Adipocyte (in vitro differentiated cells): ENCODE results near the gene ANKS3.
"Not testable (repeated sequence)": the region's sequence is repeated elsewhere in the genome, so short reads cannot be mapped to it uniquely, and the experiment has no call there.

ENCODE experiments used
- DNase-seq: peaks from one replicate; pipeline ENCODE4 v3.0.0-alpha.2; 2015; ENCODE audit warnings: low read depth
- H3K27me3 ChIP-seq: replicated peaks from 2 replicates; pipeline ENCODE4 v1.7.0; 2013; ENCODE audit warnings: mild to moderate bottlenecking, low read length, moderate library complexity; ENCODE audit not compliant: control insufficient read depth, insufficient read depth
- H3K36me3 ChIP-seq: 2 replicates; pipeline ENCODE4 v1.7.0; 2013; ENCODE audit warnings: low read length, mild to moderate bottlenecking, moderate library complexity; ENCODE audit not compliant: control insufficient read depth, insufficient read depth, severe bottlenecking
- H3K4me1 ChIP-seq: 2 replicates; pipeline ENCODE4 v1.7.0; 2013; ENCODE audit warnings: mild to moderate bottlenecking, low read length, moderate library complexity; ENCODE audit not compliant: control insufficient read depth, insufficient read depth
- H3K4me3 ChIP-seq: 2 replicates; pipeline ENCODE4 v1.7.0; 2013; ENCODE audit warnings: mild to moderate bottlenecking, low read length, moderate library complexity
- H3K9ac ChIP-seq: 2 replicates; pipeline ENCODE4 v1.7.0; 2013; ENCODE audit warnings: mild to moderate bottlenecking, low read length, moderate library complexity
- H3K9me3 ChIP-seq: 2 replicates; pipeline ENCODE4 v1.7.0; 2013; ENCODE audit warnings: mild to moderate bottlenecking, low read length, moderate library complexity; ENCODE audit not compliant: control insufficient read depth

ANKS3 gene

DNA sequence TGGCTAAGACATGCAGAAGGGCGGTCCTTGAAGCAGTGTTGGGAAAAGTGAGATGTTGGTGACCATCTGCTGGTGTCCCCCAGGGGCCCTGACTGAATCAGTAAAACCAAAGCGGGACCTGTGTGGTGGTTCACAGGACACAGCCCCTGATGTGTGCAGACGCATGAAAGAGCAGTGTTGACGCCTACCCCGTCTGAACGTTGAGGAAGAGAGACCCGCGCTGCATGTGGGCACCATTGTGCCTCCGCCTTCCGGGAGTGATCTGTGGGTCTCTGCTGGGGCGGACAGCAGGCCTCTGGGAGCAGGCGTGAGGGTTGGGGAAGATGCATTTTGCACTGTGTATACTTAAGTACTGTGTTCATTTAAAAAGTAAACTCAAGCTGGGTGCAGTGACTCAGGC lies 77.8 kb downstream of the ANKS3 start:
- Histone ChIP-seq H3K4me1 (no peaks in the 10 kb centered on the region), H3K4me3 (no peak overlapping the region), H3K9me3 (no peaks in the 10 kb centered on the region), H3K27me3 (no peaks in the 10 kb centered on the region), H3K9ac (no peak overlapping the region), H3K36me3 (peaks cover 62% of the 10 kb centered on the region)
- no peak for DNase-seq

DNA sequence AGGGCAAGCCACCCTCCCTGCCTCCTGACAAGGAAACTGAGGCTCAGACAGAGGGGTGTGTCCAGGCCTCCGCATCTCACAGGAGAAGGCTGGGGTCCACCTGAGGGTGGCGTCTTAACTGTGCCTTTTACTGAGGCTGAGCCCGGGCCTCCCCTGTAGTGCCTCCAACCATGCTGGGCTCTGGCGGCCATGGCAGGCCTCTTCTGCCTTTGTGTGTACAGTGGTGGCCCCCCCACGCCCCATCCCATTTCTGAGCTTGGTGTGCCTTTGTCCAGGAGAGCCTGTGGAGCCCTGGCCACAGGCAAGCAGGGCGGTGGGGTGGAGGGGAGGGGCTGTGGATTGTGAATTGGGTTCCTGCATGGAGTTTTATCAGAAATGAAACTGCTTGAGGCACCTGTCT lies 78.3 kb downstream of the ANKS3 start:
- no peak overlapping the region for H3K4me3 ChIP-seq
- DNase-seq: no peak
- no peaks in the 10 kb centered on the region for H3K27me3 ChIP-seq
- H3K9me3 ChIP-seq: no peaks in the 10 kb centered on the region
- no peaks in the 10 kb centered on the region for H3K4me1 ChIP-seq
- peaks cover 65% of the 10 kb centered on the region for H3K36me3 ChIP-seq
- H3K9ac ChIP-seq: no peak overlapping the region

DNA sequence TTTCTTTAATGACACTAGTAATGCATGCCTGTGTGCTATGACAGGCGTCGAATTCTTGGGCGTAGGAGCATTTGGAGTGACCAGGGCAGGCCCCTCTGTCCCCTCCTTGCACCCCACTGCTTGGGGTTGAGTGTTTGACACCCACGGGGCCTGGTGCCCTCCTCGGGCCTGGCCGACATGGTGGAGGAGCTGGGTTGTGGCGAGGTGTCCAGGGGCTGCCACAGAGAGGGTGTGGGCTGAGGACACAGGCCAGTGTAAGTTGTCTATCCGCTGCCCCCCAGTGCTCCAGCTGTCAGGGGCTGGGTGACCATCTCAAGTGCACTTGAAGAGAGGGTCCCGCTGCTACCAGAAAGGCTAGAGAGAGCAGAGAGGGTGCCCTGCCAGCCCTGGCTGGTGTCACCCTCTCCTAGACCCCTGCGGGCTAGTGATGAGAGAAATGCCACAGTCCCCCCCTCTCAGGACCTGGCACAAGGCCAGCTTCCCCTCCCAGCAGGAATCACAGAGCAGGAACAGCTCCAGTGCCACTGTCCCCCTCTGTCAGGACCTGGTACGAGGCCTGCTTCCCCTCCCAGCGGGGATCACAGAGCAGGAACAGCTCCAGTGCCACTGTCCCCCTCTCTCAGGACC lies 79.0 kb downstream of the ANKS3 start:
- Histone ChIP-seq H3K36me3 (peaks cover 65% of the 10 kb centered on the region), H3K9ac (no peak overlapping the region)
- no peak for DNase-seq

DNA sequence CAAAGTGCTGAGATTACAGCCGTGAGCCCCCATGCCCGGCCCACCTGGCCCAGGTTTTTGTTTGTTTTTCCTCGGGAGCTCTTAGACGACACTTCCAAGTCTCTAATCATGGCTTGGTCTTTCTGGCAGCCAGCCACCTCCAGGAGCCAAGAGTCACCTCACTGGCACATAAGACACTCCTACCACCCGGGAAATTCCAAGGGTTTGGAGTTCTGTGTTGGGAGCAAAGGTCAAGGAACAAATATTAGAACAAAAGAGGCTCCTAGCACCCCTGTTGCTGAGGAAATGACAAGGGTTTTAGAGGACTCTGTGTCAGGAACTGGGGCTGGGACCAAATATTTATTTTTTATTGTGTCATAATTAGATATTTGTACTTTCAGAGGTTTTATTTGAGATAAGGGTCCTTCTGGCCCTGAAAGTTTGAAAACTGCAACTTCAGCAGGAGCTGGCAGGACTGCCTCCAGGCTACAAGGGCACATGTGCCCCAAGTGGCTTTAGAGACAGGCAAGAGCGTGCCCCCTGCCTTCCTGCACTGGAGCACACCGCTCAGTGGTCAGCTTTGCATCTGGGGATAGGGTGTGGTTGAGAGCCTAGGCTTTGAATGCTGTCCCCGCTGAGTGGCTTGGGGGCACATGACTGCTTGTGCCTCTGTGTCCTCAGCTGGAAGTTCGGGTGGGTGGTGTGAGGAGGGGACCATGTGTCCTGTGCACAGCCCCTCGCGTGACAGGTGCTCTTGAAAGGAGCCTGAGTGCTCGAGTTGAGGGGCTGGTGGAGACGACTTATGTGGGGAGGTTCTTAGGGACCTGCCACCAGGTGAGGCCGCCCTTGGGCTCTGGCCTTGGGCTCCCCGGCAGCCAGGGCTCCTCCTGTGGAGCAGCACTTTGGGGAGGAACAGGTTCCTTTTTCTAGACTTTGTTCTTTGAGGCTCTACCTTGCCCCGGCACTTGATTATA lies 79.8 kb downstream of the ANKS3 start:
- Histone ChIP-seq H3K4me1 (no peaks in the 10 kb centered on the region), H3K36me3 (peaks cover 64% of the 10 kb centered on the region), H3K27me3 (no peaks in the 10 kb centered on the region), H3K9me3 (no peaks in the 10 kb centered on the region), H3K4me3 (no peak overlapping the region), H3K9ac (no peak overlapping the region)
- no peak for DNase-seq

More for the DNA sequence above, 79.0 kb downstream of the ANKS3 start:
- H3K4me3 ChIP-seq: no peak overlapping the region
- H3K9me3 ChIP-seq: no peaks in the 10 kb centered on the region
- no peaks in the 10 kb centered on the region for H3K27me3 ChIP-seq
- H3K4me1 ChIP-seq: no peaks in the 10 kb centered on the region

DNA sequence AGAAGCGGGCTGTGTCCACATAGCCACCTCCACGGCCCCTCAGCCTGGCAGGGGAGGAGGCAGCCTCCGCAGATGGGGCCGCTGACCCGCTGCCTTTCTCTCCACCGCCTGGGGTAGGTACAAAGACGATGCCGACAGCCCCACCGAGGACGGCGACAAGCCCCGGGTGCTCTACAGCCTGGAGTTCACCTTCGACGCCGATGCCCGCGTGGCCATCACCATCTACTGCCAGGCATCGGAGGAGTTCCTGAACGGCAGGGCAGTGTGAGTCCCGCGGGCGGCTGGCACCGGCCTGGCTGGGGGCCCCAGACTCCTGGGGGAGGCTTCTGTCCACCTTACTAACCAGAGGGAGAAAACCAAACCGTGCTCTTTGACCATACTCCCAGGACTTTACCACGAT lies 81.5 kb downstream of the ANKS3 start:
- Histone ChIP-seq H3K9ac (no peak overlapping the region), H3K36me3 (peaks cover 56% of the 10 kb centered on the region)

DNA sequence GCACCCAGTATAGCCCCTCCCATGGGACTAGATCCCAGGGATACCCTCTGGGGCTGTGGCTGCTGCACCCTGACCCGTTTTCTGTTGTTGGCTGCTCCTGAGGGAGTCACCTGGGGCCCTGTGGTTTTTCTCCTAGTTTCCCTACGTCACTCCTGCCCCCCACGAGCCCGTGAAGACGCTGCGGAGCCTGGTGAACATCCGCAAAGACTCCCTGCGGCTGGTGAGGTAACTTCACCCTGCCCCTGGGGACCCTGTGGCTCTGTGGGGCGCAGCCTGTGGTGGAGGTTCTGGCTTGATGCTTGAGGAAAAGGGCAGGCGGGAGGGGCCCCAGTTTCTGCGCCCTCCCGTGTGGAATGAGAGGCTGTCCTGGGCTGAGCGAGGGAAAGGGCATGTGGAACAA lies 82.2 kb downstream of the ANKS3 start:
- Histone ChIP-seq H3K4me1 (peaks cover 4% of the 10 kb centered on the region), H3K4me3 (no peak overlapping the region), H3K9ac (no peak overlapping the region), H3K36me3 (peaks cover 49% of the 10 kb centered on the region), H3K27me3 (no peaks in the 10 kb centered on the region), H3K9me3 (no peaks in the 10 kb centered on the region)
- no peak for DNase-seq

More for the DNA sequence above, 81.5 kb downstream of the ANKS3 start:
- no peaks in the 10 kb centered on the region for H3K27me3 ChIP-seq
- no peak for DNase-seq
- H3K4me1 ChIP-seq: peaks cover 4% of the 10 kb centered on the region
- H3K9me3 ChIP-seq: no peaks in the 10 kb centered on the region
- H3K4me3 ChIP-seq: no peak overlapping the region

DNA sequence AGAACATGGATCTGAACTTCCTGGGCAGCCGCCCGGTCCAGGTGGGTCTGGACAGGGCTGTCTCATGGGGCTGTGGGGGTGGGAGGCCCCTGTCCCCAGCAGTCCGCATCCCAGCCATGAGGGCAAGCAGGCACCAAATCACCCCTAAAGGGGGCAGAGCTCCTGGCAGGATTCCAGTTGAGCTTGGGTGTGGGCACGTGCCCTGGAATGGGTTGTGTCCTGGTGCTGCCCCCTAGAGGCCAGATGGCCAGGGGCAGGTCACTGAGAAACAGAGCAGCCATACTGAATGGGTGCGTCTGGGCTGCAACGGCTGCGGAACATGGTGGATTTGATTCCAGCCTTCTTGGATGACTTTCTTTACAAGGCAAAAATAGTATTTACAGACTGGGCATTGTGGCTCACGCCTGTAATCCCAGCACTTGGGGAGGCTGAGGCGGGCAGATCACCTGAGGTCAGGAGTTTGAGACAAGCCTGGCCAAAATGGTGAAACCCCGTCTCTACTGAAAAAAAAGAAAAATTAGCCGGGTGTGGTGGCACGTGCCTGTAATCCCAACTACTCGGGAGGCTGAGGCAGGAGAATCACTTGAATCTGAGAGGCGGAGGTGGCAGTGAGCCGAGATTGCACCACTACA lies 83.5 kb downstream of the ANKS3 start:
- not testable (repeated sequence) for H3K4me1 ChIP-seq, H3K9ac ChIP-seq, H3K27me3 ChIP-seq, H3K9me3 ChIP-seq, H3K4me3 ChIP-seq
- H3K36me3 ChIP-seq: peaks cover 37% of the 10 kb centered on the region
- DNase-seq: peak; percentile 54

DNA sequence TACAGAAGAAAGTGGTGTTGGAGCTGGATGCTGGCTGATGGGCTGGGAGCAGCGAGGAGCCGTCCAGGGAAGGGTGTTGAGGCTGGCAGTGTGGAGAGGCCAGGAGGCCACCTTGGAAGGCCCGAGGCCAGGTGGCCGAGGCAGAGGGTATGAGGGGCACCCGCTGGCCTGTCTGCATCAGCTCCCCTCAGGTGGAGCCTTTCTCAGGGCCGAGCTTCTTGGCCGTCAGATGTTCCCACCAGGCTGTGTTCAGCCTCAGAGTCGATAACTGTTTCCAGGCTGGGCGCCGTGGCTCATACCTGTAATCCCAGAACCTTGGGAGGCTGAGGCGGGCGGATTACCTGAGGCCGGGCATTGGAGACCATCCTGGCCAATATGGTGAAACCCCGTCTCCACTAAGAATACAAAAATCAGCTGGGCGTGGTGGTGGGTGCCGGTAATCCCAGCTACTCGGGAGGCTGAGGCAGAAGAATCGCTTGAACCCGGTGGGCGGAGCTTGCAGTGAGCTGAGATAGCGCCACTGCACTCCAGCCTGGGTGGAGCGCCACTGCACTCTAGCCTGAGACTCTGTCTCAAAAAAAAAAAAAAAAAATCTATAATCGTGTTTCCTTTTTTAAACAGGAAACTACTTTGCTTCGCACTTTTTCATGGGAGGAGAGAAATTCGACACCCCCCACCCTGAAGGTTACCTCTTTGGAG lies 84.2 kb downstream of the ANKS3 start:
- H3K4me3 ChIP-seq: no peak overlapping the region
- peaks cover 4% of the 10 kb centered on the region for H3K4me1 ChIP-seq
- H3K27me3 ChIP-seq: no peaks in the 10 kb centered on the region
- no peak for DNase-seq
- no peak overlapping the region for H3K9ac ChIP-seq
- peaks cover 32% of the 10 kb centered on the region for H3K36me3 ChIP-seq
- H3K9me3 ChIP-seq: no peaks in the 10 kb centered on the region

DNA sequence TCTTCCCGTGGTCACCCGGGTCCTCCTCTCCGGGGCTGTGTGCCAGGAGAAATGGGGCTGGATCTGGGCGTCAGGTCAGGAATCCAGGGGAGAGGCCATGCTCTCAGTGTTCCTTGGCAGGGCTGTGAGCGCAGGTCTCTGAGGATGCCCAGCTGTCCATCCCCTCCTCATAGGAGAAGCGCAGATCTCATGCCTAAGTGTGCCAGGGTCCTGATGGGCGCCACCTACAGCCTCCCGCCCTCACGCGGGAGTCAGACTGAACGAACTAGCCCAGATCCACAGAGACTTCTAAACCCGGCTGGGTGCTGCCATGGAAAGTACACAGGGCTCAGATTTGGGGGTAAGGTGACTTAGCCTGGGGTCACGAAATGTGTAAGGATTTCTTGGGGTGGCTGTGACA lies 85.2 kb downstream of the ANKS3 start:
- Histone ChIP-seq H3K27me3 (no peaks in the 10 kb centered on the region), H3K4me3 (no peak overlapping the region), H3K9ac (no peak overlapping the region), H3K9me3 (no peaks in the 10 kb centered on the region), H3K4me1 (peaks cover 4% of the 10 kb centered on the region), H3K36me3 (peaks cover 22% of the 10 kb centered on the region)
- DNase-seq: no peak

DNA sequence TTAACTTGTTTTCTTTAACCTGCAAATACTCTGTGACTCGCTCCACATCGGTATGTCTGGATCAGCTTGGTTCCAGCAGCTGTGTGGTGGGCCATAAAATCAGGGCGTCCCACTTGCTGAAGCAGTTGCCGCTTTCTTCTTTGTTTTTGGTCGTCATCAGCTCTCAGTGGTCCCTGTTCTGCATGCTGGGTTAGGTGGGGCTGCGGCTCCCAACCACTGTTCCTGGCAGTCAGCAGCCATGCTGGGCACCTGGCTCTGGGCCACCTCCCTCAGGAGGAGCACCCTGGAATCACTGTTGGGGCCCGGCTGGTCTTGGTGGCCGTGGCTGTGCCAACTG lies 86.5 kb downstream of the ANKS3 start:
- Histone ChIP-seq H3K9me3 (no peaks in the 10 kb centered on the region), H3K9ac (no peak overlapping the region), H3K4me1 (peaks cover 4% of the 10 kb centered on the region), H3K27me3 (no peaks in the 10 kb centered on the region), H3K4me3 (no peak overlapping the region), H3K36me3 (peaks cover 13% of the 10 kb centered on the region)
- DNase-seq: no peak
